ENCODE results near the gene FILIP1.

Gene FILIP1

GRCh38 chr6:75421316-75422023 is 72.1 kb downstream of the FILIP1 start:
- in situ Hi-C loops (cut with HindIII; ENCODE audit: low sequenced_read_pairs) = loop anchor here (10.0 kb wide), 1 partner anchor 77 kb away; no protein-coding TSS in a partner anchor
- TF ChIP-seq CTCF (IDR thresholded peaks at IDR 0.05; ENCODE audit: low read depth, low read length, missing control alignments) = no peak
- DNase-seq (ENCODE audit: low read depth) = no peak
- no peak overlapping the region for H3K4me3 ChIP-seq (ENCODE audit: low read depth, low read length)

- no peak overlapping the region for H3K4me3 ChIP-seq (ENCODE audit: low read depth, low read length)
- TF ChIP-seq CTCF (IDR thresholded peaks at IDR 0.05; ENCODE audit: low read depth, low read length, missing control alignments) = no peak
- in situ Hi-C loops (cut with HindIII; ENCODE audit: low sequenced_read_pairs) = loop anchor here (10.0 kb wide), 1 partner anchor 75 kb away; no protein-coding TSS in a partner anchor
- DNase-seq (ENCODE audit: low read depth) = no peak
Measured at GRCh38 chr6:75419980-75420379, 73.6 kb downstream of the FILIP1 start.

DNA sequence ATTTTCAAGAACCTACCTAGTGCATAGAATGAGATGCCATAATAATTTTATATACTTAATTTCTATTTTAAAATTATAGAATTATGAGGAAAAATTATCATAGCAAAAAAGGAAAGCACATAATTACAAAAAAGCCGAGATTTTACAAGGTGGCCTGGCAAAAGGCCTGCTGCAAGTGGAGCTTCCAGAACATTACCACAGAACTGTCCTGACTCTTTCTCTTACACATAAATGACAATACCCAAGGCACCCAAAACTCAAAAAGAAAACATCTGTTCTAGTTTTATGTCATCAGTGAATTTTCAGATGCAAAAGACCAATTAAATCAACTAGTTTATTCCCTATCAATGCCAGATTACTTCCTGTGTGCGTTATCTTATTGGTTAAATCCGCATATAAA is 74.2 kb downstream of the FILIP1 start:
- TF ChIP-seq CTCF (IDR thresholded peaks at IDR 0.05; ENCODE audit: low read depth, low read length, missing control alignments) = no peak
- H3K4me3 ChIP-seq (ENCODE audit: low read depth, low read length) = no peak overlapping the region
- in situ Hi-C loops (cut with HindIII; ENCODE audit: low sequenced_read_pairs) = no loop called here
- DNase-seq (ENCODE audit: low read depth) = no peak

DNA sequence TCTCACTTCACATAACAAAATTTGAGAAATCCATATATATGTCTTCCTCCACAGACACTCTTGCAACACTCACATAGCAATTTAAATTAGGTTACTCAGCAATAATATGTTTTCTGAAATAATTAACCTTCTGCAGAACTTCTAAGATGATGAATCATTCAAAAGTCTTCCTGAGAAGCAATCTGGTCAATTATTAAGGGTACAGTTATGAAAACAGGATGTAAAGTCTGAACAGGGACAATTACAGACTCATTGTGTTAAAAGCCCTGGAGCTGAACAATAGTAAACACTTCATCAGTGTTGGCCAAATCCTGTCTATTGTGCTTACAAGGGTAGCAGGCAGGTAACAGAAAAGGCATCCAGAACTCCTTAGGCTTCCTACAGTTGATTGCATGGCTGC is 75.4 kb downstream of the FILIP1 start:
- H3K4me3 ChIP-seq (ENCODE audit: low read depth, low read length) = no peak overlapping the region
- in situ Hi-C loops (cut with HindIII; ENCODE audit: low sequenced_read_pairs) = no loop called here
- no peak for DNase-seq (ENCODE audit: low read depth)
- no peak for TF ChIP-seq CTCF (IDR thresholded peaks at IDR 0.05; ENCODE audit: low read depth, low read length, missing control alignments)

DNA sequence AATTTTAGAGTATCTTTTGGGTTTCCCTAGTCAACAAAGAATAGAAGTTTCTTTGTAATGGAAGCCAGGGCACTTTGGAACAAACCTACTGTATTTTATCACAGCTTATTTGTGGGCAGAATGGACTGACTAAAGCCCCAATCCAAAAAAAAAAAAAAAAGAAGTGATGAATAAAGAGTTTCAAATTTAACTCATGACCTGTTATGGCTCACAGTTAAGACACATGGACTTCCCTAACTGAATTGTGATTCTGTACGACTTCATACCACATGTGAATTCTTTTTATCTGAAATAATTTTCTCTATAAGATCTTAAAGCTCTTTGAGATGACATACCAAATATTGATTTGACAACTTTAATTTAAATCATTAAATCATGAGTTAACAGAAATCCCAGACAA is 77.2 kb downstream of the FILIP1 start:
- DNase-seq (ENCODE audit: low read depth) = no peak
- TF ChIP-seq CTCF (IDR thresholded peaks at IDR 0.05; ENCODE audit: low read depth, low read length, missing control alignments) = no peak
- H3K4me3 ChIP-seq (ENCODE audit: low read depth, low read length) = no peak overlapping the region
- in situ Hi-C loops (cut with HindIII; ENCODE audit: low sequenced_read_pairs) = no loop called here

GRCh38 chr6:75415804-75416203 is 77.8 kb downstream of the FILIP1 start:
- TF ChIP-seq CTCF (IDR thresholded peaks at IDR 0.05; ENCODE audit: low read depth, low read length, missing control alignments) = no peak
- no peak for DNase-seq (ENCODE audit: low read depth)
- H3K4me3 ChIP-seq (ENCODE audit: low read depth, low read length) = no peak overlapping the region
- in situ Hi-C loops (cut with HindIII; ENCODE audit: low sequenced_read_pairs) = no loop called here
